OCI-LY7 (cell line): ENCODE data around the gene SPECC1L.

Source experiments
- EZH2phosphoT487 ChIP-seq: fragments of 200-600 bp; sonication (generic); IDR thresholded peaks from 2 replicates; pipeline ENCODE4 v1.6.1; 2018; ENCODE audit warnings: low read depth, borderline replicate concordance, mild to moderate bottlenecking, mixed run types, antibody characterized with exemption, low read length, moderate library complexity, mixed read lengths
- TF ChIP-seq, protein P1 (sequence below): fragments of 200-600 bp; sonication (generic); conservative IDR thresholded peaks from 2 replicates; pipeline ENCODE4 v1.5.1; 2014; ENCODE audit warnings: mild to moderate bottlenecking, antibody characterized with exemption, low read length, moderate library complexity, mixed read lengths

DNA sequence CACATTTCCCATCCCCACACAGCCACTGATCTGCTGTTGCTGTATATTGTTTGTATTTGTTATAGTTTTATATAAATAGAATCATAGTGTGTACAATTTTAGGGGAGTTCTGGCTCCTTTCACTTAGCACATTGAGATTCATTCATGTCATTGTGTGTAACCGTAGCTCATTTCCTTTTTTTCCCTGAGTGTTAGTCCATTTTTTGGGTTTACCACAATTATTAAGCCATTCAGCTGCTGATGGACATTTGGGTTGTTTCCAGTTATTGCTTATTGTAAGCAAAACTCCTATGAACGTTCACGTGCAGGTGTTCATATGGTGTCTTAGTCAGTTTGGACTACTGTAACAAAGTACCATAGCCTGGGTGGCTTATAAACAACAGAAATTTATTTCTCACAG is 123.2 kb downstream of the SPECC1L start:
- TF ChIP-seq, protein P1, sequence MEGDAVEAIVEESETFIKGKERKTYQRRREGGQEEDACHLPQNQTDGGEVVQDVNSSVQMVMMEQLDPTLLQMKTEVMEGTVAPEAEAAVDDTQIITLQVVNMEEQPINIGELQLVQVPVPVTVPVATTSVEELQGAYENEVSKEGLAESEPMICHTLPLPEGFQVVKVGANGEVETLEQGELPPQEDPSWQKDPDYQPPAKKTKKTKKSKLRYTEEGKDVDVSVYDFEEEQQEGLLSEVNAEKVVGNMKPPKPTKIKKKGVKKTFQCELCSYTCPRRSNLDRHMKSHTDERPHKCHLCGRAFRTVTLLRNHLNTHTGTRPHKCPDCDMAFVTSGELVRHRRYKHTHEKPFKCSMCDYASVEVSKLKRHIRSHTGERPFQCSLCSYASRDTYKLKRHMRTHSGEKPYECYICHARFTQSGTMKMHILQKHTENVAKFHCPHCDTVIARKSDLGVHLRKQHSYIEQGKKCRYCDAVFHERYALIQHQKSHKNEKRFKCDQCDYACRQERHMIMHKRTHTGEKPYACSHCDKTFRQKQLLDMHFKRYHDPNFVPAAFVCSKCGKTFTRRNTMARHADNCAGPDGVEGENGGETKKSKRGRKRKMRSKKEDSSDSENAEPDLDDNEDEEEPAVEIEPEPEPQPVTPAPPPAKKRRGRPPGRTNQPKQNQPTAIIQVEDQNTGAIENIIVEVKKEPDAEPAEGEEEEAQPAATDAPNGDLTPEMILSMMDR = no peak
- no peak for TF ChIP-seq EZH2phosphoT487
